GM21367 (cell line): ENCODE measurements around the gene CNKSR2.
"Not testable (repeated sequence)": the region's sequence is repeated elsewhere in the genome, so short reads cannot be mapped to it uniquely, and the experiment has no call there.

Experiments used
- ATAC-seq: cut with Tn5 transposase; IDR thresholded peaks from one replicate; pipeline ENCODE4 v1.9.1; 2021; ENCODE audit not compliant: unreplicated experiment

CNKSR2 gene

DNA sequence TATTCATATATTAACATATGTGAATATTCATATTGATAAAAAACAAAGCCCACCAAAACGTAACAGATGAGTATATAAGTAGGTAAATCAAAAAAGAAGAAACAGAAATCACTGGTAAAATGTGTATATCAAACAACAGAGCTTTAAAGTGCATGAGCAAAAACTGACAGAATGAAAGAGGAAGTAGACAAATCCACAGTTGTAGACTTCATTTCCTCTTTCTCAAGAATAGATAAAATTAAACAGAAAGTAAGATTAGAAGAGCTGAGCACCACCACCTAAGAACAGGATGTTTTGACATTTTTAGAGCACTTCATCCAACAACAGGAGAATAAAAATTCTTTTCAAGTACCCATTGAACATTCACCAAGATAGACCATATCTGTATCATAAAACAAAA, 64.6 kb downstream of the CNKSR2 start:
- ATAC-seq: peak; percentile 99

DNA sequence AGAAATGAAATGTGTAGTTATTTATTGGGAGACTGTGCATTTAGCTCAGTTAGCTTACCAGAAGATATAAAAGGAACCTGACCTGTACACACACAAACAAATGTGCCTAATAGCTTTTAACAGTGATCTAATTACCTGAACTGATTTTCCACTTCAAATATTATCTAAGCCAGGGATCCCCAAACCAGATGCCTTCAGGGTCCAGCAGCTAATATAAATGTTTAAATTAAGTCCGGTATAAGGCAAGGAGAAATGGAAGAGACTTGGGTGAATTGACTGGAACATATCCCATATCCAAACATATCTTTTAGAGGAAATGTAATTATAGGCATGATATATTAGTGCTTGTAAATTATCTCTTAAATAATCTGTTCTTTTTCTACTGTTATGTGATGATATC, 66.7 kb downstream of the CNKSR2 start:
- ATAC-seq: no peak

GRCh38 chrX:21457718-21458117, 83.5 kb downstream of the CNKSR2 start:
- ATAC-seq: no peak

GRCh38 chrX:21469071-21469470, 94.9 kb downstream of the CNKSR2 start:
- ATAC-seq: no peak

DNA sequence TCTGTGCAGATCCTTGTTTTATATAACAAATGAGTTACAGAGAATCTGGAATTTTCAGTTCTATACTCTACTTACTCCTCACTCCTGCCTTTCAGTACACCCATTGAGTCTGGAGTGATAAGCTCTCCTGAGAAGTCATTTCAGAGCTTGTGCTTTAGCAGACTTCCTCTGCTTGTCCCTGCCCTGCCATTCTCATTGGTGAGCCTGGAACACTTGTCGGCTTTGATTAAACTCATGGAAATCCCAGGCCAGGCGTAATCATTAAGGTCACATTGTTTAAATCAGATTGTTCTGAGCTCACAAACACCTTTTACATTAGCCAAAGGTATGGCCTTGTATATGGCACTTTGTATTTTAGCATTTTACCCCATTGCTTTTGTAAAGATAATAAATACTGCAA, 102.7 kb downstream of the CNKSR2 start:
- no peak for ATAC-seq

GRCh38 chrX:21479695-21480270, 105.6 kb downstream of the CNKSR2 start:
- ATAC-seq: peak; percentile 85

GRCh38 chrX:21481761-21482160, 107.5 kb downstream of the CNKSR2 start:
- ATAC-seq: no peak

- ATAC-seq: not testable (repeated sequence)
Observed at GRCh38 chrX:21484051-21484450, 109.8 kb downstream of the CNKSR2 start.

GRCh38 chrX:21487832-21488231, 113.6 kb downstream of the CNKSR2 start:
- ATAC-seq: no peak

GRCh38 chrX:21490341-21490740, 116.1 kb downstream of the CNKSR2 start:
- ATAC-seq: no peak

DNA sequence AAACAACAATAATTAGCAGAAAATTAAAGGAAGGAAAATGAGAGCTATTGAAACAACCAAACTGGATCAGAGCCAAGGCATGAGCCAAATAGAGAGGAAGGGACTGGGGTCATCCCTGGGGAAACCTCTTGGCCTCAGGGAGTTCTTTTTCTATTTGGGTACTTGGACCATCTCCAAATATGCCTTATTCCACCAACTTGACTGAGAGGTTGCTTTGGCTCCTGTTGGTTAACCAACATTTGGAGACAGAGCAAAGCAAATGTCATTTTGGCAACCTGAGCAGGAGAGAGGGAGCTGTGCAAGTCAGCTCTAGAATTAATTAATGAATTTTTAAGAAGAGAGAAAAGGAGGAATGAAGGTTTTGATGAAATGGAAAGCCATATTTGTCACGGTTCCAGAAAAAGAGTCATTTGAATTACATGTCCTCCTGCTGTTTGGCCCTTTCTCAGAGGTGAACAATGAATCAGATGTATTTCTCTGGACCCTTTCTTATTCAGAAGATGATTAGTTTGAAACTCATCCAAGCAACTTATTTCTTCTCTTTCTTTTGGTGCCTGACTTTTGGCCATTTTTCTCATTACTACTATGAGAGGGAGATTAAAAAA, 119.1 kb downstream of the CNKSR2 start:
- ATAC-seq: no peak

DNA sequence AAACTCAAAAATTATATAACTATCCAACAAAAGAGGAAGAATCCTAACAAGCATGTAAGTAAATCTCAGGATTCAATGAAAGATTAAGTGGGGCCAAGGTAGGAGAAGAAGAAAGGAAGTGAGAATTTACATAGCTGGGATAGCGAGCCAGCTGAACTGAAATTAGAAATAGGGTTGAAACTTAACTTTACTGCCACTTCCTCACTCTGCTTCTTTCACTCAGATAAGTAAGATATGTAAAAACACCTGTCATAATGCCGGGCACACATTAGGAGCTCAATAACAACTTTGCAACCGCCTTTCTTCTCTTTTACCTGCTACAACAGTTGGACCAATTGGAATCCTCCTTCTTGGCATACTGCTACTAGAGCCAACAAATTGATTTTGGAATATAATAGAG, 129.4 kb downstream of the CNKSR2 start:
- peak; percentile 98 for ATAC-seq

- ATAC-seq: no peak
Observed at GRCh38 chrX:21509912-21510311, 135.7 kb downstream of the CNKSR2 start.

DNA sequence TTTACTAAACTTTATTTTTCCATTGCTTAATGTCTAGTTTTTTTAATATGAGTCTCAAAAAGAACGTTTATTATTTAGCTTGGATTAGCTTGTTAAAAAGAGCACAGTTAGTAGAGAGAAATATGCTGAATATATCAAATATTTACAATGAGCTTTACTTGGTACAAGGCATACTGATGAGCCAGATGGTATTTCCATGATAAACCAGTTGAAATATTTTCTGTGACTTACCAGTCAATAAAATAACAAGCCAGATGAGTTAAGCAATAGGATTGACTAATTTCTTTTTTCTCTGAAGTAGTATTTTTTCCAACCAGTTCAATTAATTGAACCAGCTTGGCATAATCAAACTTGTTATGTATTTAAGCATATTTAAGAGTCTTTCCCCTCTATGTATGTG, 149.8 kb downstream of the CNKSR2 start:
- no peak for ATAC-seq

- no peak for ATAC-seq
Observed at GRCh38 chrX:21528076-21528475, 153.9 kb downstream of the CNKSR2 start.

DNA sequence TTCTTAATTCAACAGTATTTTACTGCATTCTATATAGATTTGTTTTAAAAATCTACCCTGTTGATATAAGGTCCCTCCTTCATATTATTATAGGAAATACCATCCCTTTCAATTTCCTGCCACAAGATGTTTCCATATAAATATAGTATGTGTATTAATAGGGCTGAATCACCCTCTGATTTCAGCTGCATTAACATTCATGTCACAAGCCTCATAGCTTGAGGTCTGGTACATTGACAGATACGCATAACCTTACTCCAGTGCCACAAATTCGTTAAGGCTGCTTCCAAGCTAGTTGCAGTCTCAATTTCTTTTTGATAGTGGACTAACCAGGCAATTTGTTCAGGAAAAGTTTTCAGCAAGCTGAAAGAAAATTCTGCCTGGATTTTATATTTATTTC, 155.6 kb downstream of the CNKSR2 start:
- no peak for ATAC-seq

GRCh38 chrX:21544642-21545041, 170.4 kb downstream of the CNKSR2 start:
- ATAC-seq: not testable (repeated sequence)

DNA sequence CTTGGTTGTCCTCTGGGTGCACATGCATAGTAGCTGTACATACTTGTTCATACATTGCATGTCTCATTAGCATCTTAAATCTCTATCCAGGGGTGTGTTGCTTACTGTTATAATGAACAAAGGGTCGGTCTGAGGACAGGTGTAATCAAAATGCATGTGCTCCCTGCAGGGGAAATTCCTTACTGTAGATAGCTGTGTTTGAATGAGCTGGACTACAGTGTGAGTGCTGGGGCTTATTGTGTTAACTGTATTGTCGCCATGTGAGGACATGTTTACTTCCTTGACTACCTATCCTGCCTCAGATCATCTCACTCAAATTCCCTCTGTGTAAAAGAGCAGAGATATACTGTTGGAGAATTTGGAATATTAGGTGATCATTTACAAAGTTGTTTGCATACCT, 185.2 kb downstream of the CNKSR2 start:
- ATAC-seq: no peak

- no peak for ATAC-seq
Observed at GRCh38 chrX:21565025-21565424, 190.8 kb downstream of the CNKSR2 start.

DNA sequence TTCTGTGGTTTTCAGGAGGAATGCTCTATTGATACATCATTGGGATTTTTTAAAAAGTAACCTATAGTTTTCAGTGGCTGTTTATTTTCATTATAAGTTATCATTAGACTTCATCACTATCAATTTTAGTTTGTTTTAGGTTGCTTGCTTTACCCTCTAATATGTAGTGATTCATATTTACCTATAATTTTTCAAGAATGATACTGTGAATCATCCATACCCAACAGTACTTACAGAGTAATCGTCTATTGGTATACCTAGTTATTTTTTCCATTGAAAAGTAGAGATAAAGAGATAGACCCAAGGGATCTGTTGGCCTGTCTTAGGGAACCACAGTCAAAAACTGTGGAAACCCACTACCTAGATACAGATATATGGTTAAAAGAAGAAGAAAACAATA, 200.6 kb downstream of the CNKSR2 start:
- no peak for ATAC-seq

DNA sequence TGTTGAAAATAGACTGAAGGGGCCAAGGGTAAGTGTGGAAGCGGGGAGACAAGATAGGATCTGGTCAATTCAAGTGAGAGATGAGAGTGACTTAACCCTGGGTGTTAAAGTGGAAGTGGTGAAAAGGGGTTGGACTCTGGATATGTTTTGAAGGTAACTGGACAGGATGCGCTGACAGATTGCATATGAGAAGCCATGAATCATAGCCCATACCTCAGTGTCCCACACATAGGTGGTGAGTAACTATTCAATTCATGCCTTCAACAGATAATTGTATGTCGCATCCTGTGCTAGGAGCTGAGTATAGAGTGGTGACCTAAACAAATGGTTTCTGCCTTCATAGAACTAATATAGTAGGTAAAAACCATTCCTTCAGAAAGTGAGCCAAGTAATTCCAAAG, 207.3 kb downstream of the CNKSR2 start:
- no peak for ATAC-seq

- no peak for ATAC-seq
Observed at GRCh38 chrX:21586001-21586400, 211.8 kb downstream of the CNKSR2 start.
